ENCODE measurements around the gene NPW.

- TF ChIP-seq CTCF (IDR thresholded peaks at IDR 0.05) (no peak), ZFX (IDR thresholded peaks at IDR 0.05; ENCODE audit: borderline replicate concordance) (no peak)
Measured at GRCh38 chr16:2037647-2038381, 18.2 kb downstream of the NPW start.
